Dedifferentiated amniotic fluid mesenchymal stem cell (primary cell): ENCODE data around the gene SMARCA5.

Experiments
- DNase-seq: peaks from one replicate; pipeline ENCODE4 v3.0.0-alpha.2; 2016; ENCODE audit errors: extremely low spot score

The SMARCA5 gene

GRCh38 chr4:143531788-143532491 lies 18.4 kb downstream of the SMARCA5 start:
- DNase-seq: no peak

- DNase-seq: no peak
Measured at GRCh38 chr4:143538979-143539669, 25.6 kb downstream of the SMARCA5 start.

DNA sequence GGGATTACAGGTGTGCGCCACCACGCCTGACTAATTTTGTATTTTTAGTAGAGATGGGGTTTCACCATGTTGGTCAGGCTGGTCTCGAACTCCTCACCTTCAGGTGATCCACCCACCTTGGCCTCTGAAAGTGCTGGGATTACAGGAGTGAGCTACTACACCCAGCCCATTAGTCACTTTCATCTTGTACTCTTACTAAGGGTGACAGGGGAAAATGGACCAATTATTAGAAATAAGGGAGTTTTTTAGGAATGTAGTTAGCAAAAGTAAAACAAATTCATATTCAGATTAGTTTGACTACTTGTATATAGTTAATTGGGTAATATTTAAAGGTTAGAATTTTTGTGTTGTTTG lies 26.1 kb downstream of the SMARCA5 start:
- DNase-seq: no peak

DNA sequence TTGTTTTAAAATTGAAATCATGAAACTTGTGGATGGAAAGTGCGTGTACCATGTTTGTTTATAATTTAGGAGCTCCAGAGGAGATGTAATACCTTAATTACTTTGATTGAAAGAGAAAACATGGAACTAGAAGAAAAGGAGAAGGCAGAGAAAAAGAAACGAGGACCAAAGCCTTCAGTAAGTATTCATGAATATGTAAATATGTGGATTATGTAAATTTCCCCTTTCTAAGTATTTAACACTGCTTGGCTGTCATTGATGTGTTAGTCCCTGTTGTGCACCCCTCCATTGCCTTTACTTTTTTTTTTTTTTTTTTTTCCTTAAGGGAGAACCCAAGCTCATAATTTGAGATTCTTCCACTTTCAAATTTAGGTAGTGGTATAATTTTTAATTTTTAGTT lies 36.4 kb downstream of the SMARCA5 start:
- DNase-seq: no peak

GRCh38 chr4:143554728-143555597 lies 41.5 kb downstream of the SMARCA5 start:
- DNase-seq: no peak

GRCh38 chr4:143555676-143556075 lies 42.2 kb downstream of the SMARCA5 start:
- DNase-seq: no peak

DNA sequence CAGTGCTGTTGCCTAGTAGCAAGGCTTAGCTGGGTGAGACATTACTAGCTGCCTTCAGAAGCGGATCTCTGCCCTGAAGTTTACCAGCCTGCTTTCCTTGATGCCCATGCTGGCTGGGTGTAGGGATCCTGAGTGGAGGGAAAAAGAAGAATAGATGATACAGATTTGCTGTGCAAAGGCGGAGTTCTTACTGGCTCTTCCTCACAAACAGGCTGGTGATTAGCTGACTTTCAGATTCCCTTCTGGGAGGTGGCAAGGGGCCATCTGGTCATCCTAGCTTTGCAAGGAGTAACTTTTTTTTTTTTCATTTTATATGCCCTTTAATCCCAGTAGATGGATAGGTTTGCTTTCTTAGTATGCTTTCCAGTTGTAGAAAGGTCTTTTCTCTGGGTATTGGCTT lies 44.8 kb downstream of the SMARCA5 start:
- DNase-seq: no peak

GRCh38 chr4:143558823-143559756 lies 45.6 kb downstream of the SMARCA5 start:
- DNase-seq: peak; percentile 22

- no peak for DNase-seq
Measured at GRCh38 chr4:143559757-143560147, 46.2 kb downstream of the SMARCA5 start.

- DNase-seq: no peak
Measured at GRCh38 chr4:143564472-143564871, 51.0 kb downstream of the SMARCA5 start.

DNA sequence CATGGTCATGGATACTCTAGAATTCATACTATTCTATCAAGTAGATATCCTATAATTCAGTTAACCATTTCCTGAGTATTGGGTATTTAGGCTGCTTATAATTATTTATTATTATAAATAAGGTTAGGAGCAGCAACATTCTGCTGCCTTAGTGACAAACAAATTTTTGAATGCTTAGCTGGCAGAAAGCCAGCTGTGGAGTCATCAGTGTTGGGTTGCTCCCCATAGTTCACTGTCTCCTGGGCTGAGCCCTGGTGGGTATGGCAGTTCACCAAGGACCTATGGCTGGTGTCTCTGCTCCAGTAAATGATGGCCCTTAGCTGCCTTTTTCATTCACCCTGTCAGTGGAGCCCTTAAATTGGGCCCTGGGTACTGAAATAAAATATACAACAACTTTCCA lies 61.8 kb downstream of the SMARCA5 start:
- DNase-seq: no peak

DNA sequence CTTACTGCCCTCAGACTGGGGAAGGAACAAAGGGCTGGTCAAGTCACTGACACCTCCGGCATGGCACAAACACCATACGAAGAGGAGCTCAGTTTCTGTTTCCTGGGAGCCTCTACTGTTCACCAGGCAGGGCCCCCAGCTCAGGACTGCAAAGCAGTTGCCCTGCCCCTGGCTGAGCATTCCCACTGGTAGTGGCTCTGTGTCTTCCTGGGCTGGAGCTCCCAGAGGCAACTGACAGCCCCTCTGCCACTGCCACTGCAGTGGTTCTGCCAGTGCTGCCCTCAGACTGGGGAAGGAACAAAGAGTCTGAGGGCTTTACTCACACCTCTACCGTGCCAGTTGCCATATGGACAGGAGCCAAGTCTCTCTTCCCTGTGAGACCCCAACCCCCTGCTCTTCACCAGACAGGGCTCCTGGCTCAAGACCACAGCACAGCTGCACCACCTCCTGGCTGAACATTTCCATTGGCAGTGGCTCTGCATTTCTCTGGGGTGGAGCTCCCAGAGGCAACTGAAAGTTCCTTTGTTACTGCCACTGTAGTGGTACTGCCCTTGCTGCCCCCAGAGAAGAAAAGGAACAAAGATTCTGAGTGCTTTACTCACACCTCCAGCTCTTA lies 67.9 kb downstream of the SMARCA5 start:
- no peak for DNase-seq

- DNase-seq: no peak
Measured at GRCh38 chr4:143585548-143585947, 72.0 kb downstream of the SMARCA5 start.

GRCh38 chr4:143586080-143586479 lies 72.6 kb downstream of the SMARCA5 start:
- peak; percentile 83 for DNase-seq

- DNase-seq: no peak
Measured at GRCh38 chr4:143587703-143588102, 74.2 kb downstream of the SMARCA5 start.

DNA sequence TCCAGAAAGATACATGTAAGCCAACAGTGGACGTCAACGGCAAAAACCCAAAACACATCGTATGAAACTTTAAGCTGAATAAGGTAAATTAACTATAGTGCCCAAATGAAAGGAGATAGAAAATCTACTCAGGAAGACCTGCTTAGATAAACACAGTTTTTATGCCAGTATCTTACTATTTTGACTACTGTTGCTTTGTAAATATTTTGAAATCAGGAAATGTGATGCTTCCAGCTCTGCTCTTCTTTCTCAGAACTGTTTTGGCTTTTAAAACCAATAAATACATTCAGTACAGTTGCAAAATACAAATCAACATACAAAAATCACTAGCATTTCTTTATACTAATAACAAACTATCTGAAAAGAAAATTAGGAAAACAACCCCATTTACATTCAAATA lies 83.8 kb downstream of the SMARCA5 start:
- no peak for DNase-seq

DNA sequence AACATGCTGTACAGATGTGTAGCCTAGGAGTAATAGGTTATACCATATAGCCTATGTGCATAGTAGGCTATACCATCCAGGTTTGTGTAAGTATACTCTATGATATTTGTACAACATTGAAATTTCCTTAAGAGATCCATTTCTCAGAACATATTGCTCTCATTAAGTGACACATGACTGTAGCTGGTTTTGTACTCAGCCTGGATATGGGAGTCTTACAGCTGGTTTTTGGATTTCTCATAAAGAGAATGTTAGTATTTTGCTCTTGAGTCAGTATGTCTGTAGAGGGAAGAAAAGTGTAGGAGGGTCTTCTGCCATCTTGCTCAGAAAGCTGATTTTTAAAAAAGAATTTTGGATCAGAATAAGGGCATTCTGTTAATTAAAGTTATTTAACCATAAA lies 85.3 kb downstream of the SMARCA5 start:
- no peak for DNase-seq

DNA sequence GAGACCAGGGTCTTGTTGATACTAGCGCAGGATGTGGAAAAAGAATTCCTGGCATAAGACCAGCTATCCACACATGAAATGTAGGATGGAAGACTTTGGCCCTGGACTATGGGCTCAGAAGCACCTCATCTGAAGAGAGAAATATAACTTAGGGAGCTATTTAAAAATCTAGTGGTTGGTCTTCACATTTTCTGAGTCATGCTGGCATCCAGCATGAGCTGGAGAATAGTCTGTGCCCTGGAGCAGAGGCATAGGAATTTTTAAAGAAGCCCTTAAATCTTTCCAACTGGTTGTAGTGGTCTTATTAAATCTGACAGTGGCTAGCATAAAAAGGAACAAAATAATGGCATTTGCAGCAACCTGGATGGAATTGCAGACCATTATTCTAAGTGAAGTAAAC lies 86.3 kb downstream of the SMARCA5 start:
- peak; percentile 43 for DNase-seq

GRCh38 chr4:143606480-143606879 lies 93.0 kb downstream of the SMARCA5 start:
- no peak for DNase-seq
